K562 (cell line): ENCODE measurements around the gene CIB1. TPM values are rescaled to one million over a fixed set of nuclear protein-coding genes. Genes with fewer than 3 reads are reported as not detected.

Experiments used
- CHD7 ChIP-seq: fragments of 200-600 bp; sonication (generic); IDR thresholded peaks from one replicate; pipeline ENCODE4 v1.6.1; 2012; ENCODE audit warnings: mild to moderate bottlenecking, low read depth, low read length, inconsistent platforms
- CREB3L1 ChIP-seq: fragments of 450-650 bp; IDR thresholded peaks from 2 replicates; pipeline ENCODE4 v1.6.1; 2014; ENCODE audit warnings: low read depth, mild to moderate bottlenecking, moderate library complexity, borderline replicate concordance
- E2F6 ChIP-seq, 2 experiments: IDR thresholded peaks; 2 replicates each; pipeline ENCODE4 v1.6.1; 2011; ENCODE audit warnings: borderline replicate concordance in 1 of 2, control low read depth in 1 of 2, low read depth in 1 of 2, low read length in 1 of 2, mild to moderate bottlenecking in 1 of 2, mixed read lengths in 1 of 2, moderate library complexity in 1 of 2; ENCODE audit not compliant: insufficient read depth in 1 of 2, insufficient read length in 1 of 2, poor library complexity in 1 of 2, severe bottlenecking in 1 of 2; ENCODE audit errors: extremely low read depth in 1 of 2
- RFX5 ChIP-seq: IDR thresholded peaks from 2 replicates; pipeline ENCODE4 v1.6.1; 2011; ENCODE audit warnings: low read depth, mild to moderate bottlenecking, improper control_type of control experiment, low read length
- SAP30 ChIP-seq: fragments of 200-600 bp; sonication (generic); IDR thresholded peaks from 2 replicates; pipeline ENCODE4 v1.6.1; 2012; ENCODE audit warnings: borderline replicate concordance, low read depth, mild to moderate bottlenecking, moderate library complexity, low read length, control low read depth, inconsistent platforms; ENCODE audit not compliant: insufficient read depth, poor library complexity, severe bottlenecking
- SP2 ChIP-seq: IDR thresholded peaks from 2 replicates; pipeline ENCODE4 v1.6.1; 2011; ENCODE audit warnings: mild to moderate bottlenecking, low read depth, low read length, moderate library complexity; ENCODE audit not compliant: poor library complexity, severe bottlenecking; ENCODE audit errors: extremely low read depth
- SRSF9 ChIP-seq: fragments of 200-400 bp; formaldehyde crosslinking; IDR thresholded peaks from 2 replicates; pipeline ENCODE4 v1.6.1; 2017; ENCODE audit warnings: low read depth, low read length, borderline replicate concordance
- TCF7 ChIP-seq: sonication (generic); IDR thresholded peaks from 2 replicates; pipeline ENCODE4 v1.6.1; 2016; ENCODE audit warnings: antibody characterized with exemption, borderline replicate concordance
- THAP7 ChIP-seq: fragments of 250-450 bp; sonication (Bioruptor Pico); IDR thresholded peaks from 2 replicates; pipeline ENCODE4 v1.5.0; 2021
- polyA plus RNA-seq, 8 experiments: library from polyadenylated mRNA; depleted of rRNA in 4 of 8; stranded (reverse) in 5 of 8; unstranded in 3 of 8; fragments of >200 nt; fragmentation: Nextera tagmentation in 2 of 8; fragmentation: Illumina TruSeq in 1 of 8; extraction: Ambion mirVana in 2 of 8; extraction: Trizol in 1 of 8; gene quantifications; 2 replicates each; pipeline versions ENCODE4 v1.2.1 to v1.2.3, GENCODE V29; 2011 to 2014; ENCODE audit warnings: inconsistent platforms in 1 of 8, missing spikeins in 1 of 8
- total RNA-seq, 7 experiments: library from RNA; depleted of rRNA in 6 of 7; stranded (reverse); fragments of >200 nt in 6 of 7; fragmentation: Illumina TruSeq in 2 of 7; extraction: Trizol in 2 of 7; gene quantifications; 2 replicates each; pipeline versions ENCODE4 v1.2.1 to v1.2.3, GENCODE V29; 2011 to 2021; ENCODE audit warnings: low replicate concordance in 1 of 7

The CIB1 gene
- total and polyA plus RNA-seq, 9 of the 15 experiments (the other 6 are each of a cell fraction or from before 2014, with no cell fraction given) = 14.9 to 136 (median 64.5) TPM

- TF ChIP-seq CHD7 = no peak
- no peak for TF ChIP-seq SRSF9
- TF ChIP-seq CREB3L1 = no peak
- no peak for TF ChIP-seq TCF7
- TF ChIP-seq RFX5 = no peak
- TF ChIP-seq THAP7 (CRISPR knock-in tag) = no peak
- no peak for TF ChIP-seq SP2
- TF ChIP-seq E2F6 (IDR thresholded peaks at IDR 0.05; ENCODE audit: borderline replicate concordance in 1 of 2, extremely low read depth in 1 of 2, insufficient read depth in 1 of 2, insufficient read length in 1 of 2, low read depth in 1 of 2, low read length in 1 of 2, poor library complexity in 1 of 2, severe bottlenecking in 1 of 2) = peak; percentile 75 to 77
- TF ChIP-seq SAP30 = no peak
These were observed 15.6 kb upstream of the CIB1 start, which contains the start of gene TTLL13 (continued) for GRCh38 chr15:90249203-90249863.
